Heart left ventricle (tissue), 13 donors: Measurements from ENCODE around the gene GAGE13.

Experiments used
- POLR2A ChIP-seq, 2 donors: fragments of 450-650 bp; IDR thresholded peaks; one replicate each; pipeline ENCODE4 v1.6.1; 2017; ENCODE audit warnings: antibody characterized with exemption in 2 of 2, mild to moderate bottlenecking in 2 of 2, moderate library complexity in 2 of 2
- TF ChIP-seq, protein P1 (sequence below), 12 donors: fragments of 200-600 bp; sonication (generic) in 4 of 12; IDR thresholded peaks; one replicate each; pipeline versions ENCODE4 v1.5.0 to v1.8.0; 2018 to 2022; ENCODE audit warnings: antibody characterized with exemption in 12 of 12, mild to moderate bottlenecking in 5 of 12
- donor health status: ischemic (EF 13 %, LVEDD 7.1; RV severe dilation, severe dysfunction).
- donor health status: DM: no; HTN: yes; CAD: no.
- donor health status: DM: no; HTN: no; CAD: no.
- donor health status: ischemic (EF 25% LVEDD 6.9; RV normal size, moderate dysfunction).
- donor health status: ischemic (EF 25% LVEDD 5.7; RV mildly dilated, moderate dysfunction).
- donor health status: ischemic (EF 35%, LVEDD 5.7; RV mildly dilated, moderate dysfunction).
- donor health status: nonischemic (EF 11% LVEDD 7.7; RV severe dilation, severe dysfunction).
- donor health status: DM: yes; HTN: yes; CAD: no.
- donor health status: PGD.
- donor health status: ischemic (EF 29% LVEDD 5.4; RV normal size, mild dysfunction).
- donor health status: nonischemic (EF 23%, LVEDD 6.1; RV moderate dilation, normal function).

DNA sequence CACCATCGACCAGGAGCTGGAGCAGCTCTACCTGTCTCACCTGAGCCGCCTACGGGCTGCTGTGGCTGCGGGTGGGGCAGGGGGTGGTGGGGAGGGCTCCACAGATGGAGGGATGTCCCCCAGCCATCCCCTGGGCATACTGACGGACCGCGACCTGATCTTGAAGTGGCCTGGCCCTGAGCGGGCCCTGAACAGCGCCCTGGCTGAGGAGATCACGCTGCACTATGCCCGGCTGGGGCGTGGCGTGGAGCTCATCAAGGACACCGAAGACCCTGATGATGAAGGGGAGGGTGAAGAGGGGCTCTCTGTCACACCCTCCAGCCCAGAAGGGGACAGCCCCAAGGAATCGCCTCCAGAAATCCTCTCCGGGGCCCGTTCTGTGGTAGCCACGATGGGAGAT lies 45.2 kb upstream of the GAGE13 start:
- TF ChIP-seq, protein P1, sequence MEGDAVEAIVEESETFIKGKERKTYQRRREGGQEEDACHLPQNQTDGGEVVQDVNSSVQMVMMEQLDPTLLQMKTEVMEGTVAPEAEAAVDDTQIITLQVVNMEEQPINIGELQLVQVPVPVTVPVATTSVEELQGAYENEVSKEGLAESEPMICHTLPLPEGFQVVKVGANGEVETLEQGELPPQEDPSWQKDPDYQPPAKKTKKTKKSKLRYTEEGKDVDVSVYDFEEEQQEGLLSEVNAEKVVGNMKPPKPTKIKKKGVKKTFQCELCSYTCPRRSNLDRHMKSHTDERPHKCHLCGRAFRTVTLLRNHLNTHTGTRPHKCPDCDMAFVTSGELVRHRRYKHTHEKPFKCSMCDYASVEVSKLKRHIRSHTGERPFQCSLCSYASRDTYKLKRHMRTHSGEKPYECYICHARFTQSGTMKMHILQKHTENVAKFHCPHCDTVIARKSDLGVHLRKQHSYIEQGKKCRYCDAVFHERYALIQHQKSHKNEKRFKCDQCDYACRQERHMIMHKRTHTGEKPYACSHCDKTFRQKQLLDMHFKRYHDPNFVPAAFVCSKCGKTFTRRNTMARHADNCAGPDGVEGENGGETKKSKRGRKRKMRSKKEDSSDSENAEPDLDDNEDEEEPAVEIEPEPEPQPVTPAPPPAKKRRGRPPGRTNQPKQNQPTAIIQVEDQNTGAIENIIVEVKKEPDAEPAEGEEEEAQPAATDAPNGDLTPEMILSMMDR (IDR thresholded peaks at IDR 0.05) = no peak
- no peak for TF ChIP-seq POLR2A (IDR thresholded peaks at IDR 0.05)
